KG1 (cell line): ENCODE measurements around the gene TLL1.

Source experiments
- DNase-seq: peaks from one replicate; lab custom pipeline; 2025; lab: John Stamatoyannopoulos, UW

TLL1 gene

DNA sequence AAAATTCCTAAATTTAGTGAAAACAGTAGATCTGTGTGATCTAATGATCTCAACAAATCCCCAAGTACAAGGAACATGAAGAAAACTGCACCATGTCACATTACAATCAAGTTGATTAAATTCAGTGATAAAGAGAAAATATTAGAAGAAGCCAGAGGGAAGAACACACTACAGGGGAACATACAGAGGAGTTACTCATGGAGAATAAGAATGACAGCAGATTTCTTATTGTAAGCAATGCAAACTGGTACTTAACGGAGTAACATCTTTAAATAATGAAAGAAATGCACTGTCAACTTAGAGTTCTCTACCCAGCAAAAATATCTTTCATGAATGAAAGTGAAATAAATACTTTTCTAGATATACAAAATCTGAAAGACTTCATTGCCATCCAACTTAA lies 21.1 kb downstream of the TLL1 start:
- DNase-seq: no peak

DNA sequence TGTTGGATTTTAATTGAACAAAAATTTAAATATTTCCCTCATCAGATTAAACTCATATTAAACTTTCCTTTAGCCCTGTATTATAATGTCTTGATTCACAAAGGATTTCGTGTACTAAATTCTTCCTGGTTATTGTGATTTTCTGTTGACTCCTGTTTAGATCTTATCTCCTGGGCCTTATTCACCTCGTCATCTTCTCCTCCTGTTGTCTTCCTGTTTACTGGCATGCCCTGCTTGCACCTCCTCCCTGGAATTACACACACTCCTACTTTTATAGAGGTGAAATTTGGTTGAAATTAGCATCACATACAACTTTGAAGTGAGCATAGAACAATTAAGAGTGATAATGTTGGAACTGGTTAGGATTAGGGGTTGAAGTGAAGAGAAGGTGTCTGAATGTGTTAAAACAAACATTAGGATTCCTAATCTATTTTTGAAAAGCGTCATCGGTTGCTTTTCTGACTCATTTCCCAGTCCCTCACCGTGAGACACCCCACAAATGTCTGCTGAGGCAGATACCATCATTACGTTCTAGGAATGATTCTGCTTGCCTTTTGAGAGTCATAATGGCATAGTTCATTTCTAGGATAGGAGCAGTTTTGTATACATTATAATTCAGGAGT lies 32.5 kb downstream of the TLL1 start:
- no peak for DNase-seq

DNA sequence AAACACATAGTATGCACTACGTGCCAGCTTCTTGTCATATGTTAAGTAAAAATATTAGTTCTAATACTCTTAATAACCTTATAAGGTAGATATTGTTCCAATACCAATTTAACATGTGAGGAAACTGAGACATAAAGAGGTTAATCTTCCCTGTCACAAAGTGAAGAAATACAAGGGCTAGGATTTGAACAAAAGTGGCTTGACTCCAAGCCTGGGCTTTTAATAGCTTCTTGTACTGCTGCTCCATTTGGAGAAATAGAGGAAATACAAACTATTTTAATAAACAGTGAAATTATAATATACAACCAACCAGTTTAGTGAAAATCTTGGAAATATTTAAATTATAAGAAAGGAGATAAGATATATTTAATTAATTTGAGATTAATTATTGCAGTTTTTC lies 33.2 kb downstream of the TLL1 start:
- no peak for DNase-seq

DNA sequence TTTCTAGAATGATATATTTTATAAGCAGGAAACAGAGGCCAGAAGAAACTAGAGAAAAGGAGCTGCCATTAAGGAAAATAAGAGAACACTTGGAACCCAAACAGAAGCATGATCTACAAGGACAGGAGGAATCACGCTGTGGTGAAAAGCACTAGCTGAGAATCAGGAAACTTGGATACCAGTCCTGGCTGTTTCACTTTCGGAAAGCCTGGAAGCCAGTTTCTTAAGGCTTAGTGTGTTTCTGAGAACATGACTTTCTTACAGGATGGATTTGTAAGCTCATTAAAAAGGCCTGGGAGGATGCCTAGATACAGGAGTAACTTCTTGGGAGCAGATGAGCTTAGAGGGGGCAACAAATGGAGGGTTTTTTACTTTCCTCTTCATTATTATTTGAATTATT lies 36.9 kb downstream of the TLL1 start:
- no peak for DNase-seq

DNA sequence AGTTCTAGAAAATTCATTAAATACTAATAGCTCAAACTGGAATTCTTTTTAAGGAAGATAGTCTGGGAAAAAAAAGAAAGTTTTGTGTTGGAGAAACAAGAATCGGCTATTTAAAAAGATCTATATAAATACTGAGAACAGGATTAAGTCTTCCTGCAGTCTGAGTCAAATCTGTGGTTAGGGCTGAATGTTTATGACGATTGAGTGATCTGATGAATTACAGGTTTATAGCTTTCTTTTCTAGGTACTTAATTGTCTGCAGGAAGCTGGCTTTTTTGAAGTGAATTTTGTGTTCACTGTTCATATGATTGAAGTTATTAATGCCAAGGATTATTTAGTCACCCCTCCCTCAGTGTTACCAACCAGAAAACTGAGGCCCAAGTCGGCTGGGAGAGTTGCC lies 42.2 kb downstream of the TLL1 start:
- DNase-seq: no peak

DNA sequence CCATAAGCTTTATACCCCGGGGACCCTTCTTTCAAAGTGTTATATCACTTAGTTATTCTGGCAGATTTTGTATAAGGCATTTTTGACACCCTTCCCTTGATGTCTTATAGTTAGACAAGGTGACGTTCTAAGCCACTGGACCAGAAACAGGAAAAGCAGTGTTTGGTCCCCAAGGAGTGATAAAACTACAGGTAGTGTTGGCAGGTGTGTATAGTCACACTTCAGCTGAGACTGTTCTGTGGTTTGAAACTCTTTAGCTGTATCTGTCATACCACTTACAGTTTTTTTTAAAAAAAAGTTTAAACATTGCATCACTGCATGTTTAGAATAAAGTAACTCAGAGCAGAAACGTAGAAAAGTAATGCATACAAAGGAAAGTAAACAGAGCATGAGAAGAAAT lies 48.5 kb downstream of the TLL1 start:
- DNase-seq: no peak

DNA sequence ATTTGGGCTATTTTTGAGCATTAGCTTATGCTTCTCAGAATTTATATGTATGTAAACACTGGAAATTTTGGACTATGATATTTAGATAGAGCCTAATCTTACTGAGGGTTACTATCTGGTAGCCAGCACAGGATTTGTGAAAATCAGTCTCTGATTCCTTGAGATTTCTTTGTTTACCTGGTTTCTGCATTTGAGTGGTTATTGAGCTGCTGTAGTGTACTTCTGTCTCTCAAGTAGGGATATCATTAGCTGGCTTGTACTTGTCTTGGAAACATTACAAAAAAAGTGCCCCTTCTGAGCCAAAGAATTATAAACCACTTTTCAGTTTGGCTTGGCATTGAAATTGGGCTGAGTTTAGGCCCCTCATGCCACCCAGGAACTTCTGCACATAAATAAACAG lies 49.7 kb downstream of the TLL1 start:
- no peak for DNase-seq

DNA sequence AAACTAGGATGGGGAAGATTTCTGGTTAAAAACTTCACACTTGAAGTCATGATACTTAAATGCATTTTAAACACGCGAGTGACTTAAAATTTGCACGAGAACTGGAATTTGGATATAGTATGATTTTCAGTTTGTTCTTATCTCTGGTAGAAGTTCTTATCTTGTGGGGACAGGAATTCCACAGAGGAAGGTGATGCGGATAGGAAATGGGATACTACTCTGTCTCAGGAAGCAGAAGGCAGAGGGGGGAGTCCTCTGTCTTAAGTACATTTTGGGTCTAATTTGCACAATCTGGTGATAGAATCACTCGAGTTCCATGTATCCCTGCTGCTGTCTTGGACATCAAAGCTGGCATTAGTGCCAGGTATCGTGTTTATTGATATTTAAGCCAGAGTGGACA lies 53.3 kb downstream of the TLL1 start:
- DNase-seq: no peak

DNA sequence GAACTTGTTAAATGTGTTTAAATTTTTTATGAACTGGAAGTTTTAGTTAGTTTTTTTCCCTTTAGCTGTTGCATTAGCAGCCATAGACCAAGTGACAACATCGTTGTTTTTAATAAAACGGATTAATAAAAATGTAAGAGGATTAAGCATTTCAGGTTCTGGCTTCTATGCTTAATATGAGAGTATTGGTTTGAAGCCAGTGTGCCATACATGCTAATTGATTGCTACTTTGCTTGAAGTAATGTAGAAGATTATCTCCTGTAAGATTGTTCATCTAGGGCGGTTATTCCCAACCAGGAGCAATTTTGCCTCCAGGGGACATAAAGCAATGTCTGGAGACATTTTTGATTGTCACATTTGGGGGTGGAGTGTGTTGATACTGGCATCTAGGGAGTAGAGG lies 54.3 kb downstream of the TLL1 start:
- DNase-seq: no peak

DNA sequence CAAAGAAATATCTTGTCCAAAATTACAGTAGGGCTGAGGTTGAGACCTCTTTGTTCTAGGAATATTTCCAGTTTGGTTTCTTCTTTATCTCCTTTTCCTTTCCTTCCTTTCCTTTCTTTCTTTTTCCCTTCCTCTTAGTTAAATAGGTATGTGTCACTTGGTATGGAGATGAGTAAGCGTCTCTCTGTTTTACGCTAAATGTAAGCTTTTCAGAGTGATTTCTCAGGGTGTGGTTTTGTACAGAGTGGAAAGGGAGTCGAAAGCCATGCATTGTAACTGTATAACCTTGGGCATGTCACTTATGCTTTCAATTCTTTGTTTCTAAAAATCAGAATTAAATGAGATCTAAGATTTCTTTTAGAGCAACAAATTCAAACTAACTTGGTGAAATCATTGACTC lies 54.8 kb downstream of the TLL1 start:
- DNase-seq: no peak

DNA sequence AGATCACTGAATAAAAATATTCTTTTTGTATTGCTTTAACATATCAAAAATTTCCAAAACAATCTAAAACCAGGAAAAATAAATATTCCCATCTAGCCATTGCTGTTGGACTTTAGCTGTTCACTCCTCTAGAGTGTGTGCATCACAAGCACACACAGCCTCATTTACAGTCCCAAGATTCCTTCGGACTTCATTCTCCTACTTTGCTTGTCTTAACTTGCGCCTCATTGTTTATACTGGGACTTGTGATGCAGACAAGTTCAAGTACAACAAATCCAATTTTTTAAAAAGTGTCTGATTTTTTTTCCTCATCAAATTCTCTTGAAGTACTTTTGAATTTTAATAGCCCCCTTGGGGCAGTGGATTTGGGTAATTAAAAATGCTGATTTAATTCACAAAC lies 55.6 kb downstream of the TLL1 start:
- DNase-seq: no peak

DNA sequence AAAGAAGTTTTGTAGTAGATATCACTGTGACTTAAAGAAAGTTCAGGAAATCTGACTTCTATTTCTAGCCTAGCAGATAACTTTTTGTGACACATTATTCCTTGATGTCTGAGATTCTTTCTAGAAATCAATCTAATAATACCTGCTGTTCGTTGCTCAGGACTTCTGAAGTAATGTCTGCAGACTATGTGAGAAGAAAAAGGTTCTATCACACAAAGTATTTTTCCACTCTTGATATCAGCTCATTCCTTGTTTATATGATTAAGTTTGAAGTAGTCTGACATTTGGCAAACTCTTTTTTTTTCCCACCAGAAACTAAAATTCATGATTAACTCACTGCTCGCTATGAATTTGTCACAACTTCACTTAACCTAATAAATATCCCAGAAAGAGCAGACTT lies 56.6 kb downstream of the TLL1 start:
- DNase-seq: no peak

DNA sequence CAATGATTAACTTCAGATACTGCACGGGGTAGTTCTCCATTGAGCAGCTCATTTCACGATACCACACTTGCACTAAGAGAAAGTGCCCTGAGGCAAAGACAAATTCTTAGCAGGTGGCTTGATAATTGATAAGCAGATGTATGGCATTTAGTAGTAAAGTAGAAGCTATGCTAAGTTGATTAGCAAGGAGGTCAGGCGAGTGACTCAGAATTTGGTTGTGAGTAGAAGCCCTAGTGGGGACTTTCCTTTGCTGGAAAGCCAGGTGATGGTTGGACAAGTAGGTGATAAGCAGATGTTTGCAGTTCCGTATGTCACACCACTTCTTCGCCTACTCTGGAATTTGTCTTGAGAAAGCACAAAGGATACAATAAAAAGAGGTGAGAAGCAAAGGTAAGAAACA lies 58.7 kb downstream of the TLL1 start:
- no peak for DNase-seq

DNA sequence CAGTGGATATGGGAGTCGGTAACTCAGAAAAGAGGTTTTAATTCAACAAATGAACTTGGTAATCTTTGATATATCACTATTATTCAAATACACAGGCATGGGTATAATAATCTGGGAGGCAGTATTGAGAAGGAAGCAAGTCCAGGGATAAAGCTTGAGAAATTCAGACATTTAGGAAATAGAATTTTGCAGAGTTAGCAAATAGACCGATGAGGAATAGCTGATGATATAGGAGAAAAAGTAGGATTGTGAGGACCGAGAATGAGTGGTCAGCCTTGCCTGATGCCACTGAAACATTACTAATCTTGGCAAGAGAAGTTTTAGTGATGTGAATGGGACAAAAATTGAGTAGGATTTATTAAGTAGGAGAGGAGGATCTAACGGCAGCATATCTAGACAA lies 71.9 kb downstream of the TLL1 start:
- no peak for DNase-seq

DNA sequence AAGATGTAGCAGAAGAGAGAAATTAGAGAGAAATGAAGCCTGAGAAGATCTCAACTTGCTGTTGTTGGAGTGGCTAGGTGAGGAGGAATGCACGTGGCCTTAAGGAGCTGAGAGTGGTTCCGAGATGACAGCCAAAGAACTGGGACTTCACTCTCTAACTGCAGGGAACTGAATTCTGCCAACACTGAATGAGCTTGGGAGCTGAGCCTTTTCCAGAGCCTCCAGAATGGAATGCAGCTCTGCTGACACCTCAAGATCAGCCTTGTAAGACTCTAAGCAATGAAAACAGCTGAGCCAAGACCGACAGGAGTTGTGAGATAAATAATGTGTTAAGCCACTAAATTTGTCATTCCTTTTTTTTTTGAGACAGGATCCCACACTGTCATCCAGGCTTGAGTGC lies 73.0 kb downstream of the TLL1 start:
- DNase-seq: no peak

DNA sequence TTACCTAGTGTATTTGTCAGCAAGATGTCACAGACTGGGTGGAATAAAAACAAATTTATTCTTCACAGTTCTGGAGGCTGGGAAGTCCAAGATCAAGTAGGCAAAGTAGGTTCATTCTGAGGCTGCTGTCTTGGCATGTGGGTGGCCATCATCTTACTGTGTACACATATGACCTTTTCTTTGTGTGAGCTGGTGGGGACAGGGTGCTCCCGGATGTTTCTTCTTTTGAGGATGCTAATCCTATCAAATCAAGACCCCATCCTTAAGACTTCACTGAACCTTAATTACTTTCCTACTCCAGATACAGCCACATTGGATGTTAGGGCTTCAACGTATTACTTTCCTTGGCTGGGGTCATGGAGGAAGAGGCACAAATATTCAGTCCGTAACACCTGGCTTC lies 74.0 kb downstream of the TLL1 start:
- no peak for DNase-seq

DNA sequence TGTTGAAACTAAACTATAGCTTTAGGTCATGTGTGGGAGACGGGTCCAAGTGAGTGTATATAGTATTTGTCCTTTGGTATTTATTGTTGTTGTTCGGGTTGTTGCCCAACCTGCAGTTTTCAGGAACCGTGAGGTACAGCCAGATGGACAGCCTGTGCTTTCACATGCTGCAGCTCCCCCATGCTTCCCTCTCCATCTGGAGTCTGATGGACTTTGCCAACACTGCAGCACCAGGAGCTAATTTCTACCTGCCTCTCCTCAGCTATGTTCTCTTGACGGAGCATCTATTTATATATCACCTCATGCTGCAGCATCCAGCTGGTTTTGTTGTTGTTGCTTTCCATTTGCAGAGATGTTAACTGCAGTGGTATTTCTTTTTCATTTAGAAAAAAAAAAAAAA lies 80.1 kb downstream of the TLL1 start:
- DNase-seq: no peak

DNA sequence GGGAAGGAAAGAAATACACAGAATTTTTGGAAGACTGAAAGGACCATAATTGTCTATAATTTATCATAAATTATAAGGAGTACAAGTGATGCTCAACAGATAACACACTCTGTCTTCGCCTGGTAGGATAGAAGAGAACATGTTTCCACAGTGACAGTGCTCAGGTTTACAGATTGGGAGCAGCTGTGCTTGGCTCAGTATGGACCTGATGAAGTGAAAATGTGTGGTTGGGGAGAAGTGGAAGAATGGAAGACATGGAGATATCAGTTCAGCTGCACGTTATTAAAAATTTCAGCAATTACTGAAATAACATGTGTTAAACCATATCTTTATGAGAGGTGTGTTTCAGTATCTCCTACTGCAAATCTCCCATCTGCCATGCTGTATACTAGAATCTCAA lies 90.6 kb downstream of the TLL1 start:
- DNase-seq: no peak

DNA sequence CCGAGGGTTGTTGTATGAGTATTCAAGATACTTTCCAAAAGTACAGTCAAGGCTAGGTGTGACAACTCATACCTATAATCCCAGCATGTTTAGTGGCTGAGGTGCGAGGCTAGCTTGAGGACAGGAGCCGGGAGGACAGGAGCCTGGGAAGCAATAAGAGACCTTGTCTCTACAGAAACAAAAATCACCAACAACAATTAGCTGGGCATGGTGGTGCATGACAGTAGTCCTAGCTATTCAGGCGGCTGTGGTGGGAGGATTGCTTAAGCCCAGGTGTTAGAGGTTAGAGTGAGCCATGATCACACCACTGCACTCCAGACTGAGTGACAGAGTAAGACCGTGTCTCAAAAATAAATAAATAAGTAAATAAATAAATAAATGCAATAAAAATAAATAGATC lies 91.6 kb downstream of the TLL1 start:
- no peak for DNase-seq

DNA sequence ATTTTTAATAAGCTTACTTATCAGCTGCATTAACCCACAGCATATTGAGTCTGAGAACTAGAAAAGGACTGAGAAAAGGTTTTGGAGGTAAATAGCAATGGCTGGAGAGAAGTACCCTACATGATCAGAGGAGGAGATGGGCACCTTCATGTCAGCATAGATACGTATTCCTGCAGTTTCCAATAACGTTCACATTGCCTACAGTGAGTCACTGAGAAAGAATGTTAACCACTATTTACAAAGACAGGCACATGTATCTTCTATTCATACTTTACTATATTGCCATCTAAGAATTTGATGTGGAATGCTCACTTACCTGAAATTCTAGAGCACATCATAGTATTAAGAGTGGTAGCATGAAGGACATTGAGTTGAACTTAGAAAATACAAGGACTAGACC lies 92.5 kb downstream of the TLL1 start:
- no peak for DNase-seq

DNA sequence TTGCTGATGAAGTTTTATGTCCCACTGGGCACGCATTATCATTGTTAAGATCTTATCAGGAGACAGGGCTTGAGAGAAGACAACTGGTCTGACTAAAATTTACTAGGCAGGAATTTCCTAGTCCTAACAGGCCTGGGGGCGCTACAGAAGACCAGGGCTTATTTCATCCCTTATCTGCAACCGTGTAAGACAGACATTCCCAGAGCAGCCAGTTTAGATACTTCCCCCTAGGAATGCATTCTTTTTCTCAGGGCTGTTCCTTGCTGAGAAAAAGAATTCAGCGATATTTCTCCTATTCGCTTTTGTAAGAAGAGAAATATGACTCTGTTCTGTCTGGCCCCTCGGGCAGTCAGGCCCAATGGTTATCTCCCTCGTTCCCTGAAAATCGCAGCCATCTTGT lies 93.8 kb downstream of the TLL1 start:
- no peak for DNase-seq

DNA sequence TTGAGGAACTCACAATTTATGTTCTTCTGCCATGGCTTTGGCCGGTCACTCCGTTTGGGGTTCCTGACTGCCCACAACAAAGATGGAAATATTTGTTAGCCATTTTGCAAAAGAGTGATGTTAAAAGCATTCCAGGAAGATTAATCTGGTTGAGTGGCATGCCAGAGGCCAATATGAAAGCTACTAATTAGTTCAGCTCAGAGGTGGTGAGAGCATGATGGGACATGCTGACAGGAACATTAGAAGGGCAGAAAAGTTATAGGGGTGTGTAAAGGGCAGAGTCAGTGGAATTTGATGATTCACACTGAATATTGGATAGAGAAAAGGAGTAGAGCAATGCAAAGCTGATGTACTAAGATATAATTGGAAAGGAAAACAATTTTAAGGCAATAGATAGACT lies 94.4 kb downstream of the TLL1 start:
- DNase-seq: no peak

DNA sequence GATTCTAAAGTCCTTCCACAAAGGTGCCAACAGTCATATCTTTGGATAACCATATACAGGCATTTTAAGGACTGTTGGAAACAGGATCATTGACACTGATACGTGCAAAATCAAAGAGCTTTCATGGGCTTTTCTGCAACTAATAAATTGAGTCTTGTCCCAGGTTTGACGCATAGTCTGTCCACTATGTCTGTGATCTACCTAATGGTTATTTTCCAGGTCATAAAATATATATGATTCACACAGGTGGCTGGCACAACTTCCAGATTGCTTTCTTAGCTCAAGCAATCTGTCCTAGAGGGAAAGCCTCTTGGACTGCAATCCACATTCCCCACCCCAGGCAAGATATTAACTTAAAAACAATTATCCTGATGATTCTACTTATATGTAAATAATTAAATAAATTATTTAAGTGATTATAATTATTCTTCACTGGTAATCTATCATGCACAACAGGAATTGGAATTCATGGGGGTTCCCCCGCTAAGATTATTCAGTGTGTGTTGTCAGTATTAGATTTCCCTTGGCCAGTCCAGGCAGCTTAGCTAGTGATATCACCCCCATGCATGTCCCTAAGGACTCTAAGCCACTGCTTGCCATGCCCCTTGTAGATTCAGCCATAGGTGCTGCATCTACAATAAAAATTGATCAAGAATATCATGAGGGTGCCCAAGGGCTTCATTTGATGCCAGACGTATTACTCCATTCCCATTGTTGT lies 97.8 kb downstream of the TLL1 start:
- no peak for DNase-seq

DNA sequence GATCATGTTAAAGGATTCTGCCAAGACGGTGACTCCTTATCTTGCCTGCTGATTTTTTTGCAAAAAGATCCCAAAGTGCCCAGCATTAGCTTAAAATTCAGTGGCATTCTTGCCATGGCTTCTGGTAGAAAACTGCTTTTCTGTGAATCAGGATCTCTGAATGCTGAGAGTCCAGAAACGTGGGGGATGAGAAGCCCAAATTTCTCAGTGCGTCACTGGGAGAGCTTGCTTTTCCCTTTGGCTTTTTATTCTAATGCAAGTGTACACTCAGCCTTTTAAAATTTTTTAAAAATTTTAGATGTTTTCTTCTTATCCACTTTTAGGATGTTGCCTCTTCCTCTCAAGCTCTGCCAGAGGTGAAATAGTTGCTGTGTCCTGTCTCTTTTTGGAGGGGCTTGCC lies 98.4 kb downstream of the TLL1 start:
- DNase-seq: no peak
